ENCODE data around the gene CYP4Z1.
"Not testable (repeated sequence)": the region's sequence is repeated elsewhere in the genome, so short reads cannot be mapped to it uniquely, and the experiment has no call there.

Gene CYP4Z1

GRCh38 chr1:47128221-47128620 is 61.2 kb downstream of the CYP4Z1 start:
- DNase-seq (ENCODE audit: low read depth, low spot score) = no peak

GRCh38 chr1:47128854-47129253 is 61.8 kb downstream of the CYP4Z1 start:
- not testable (repeated sequence) for DNase-seq (ENCODE audit: low read depth, low spot score)

GRCh38 chr1:47129489-47130230 is 62.6 kb downstream of the CYP4Z1 start:
- not testable (repeated sequence) for DNase-seq (ENCODE audit: low read depth, low spot score)

- DNase-seq (ENCODE audit: low read depth, low spot score) = not testable (repeated sequence)
Measured at GRCh38 chr1:47132665-47133064, 65.6 kb downstream of the CYP4Z1 start.

- DNase-seq (ENCODE audit: low read depth, low spot score) = no peak
Measured at GRCh38 chr1:47137198-47137597, 70.2 kb downstream of the CYP4Z1 start, which contains the start of gene CYP4A22. CYP4A22 (plus strand) TSS chr1:47137441; CDS start chr1:47137486, 45 bp downstream.

- no peak for DNase-seq (ENCODE audit: low read depth, low spot score)
Measured at GRCh38 chr1:47137925-47138615, 71.0 kb downstream of the CYP4Z1 start.

GRCh38 chr1:47140358-47140757 is 73.3 kb downstream of the CYP4Z1 start:
- not testable (repeated sequence) for DNase-seq (ENCODE audit: low read depth, low spot score)

GRCh38 chr1:47143654-47144053 is 76.6 kb downstream of the CYP4Z1 start:
- DNase-seq (ENCODE audit: low read depth, low spot score) = not testable (repeated sequence)

- DNase-seq (ENCODE audit: low read depth, low spot score) = not testable (repeated sequence)
Measured at GRCh38 chr1:47146495-47146894, 79.5 kb downstream of the CYP4Z1 start.

- DNase-seq (ENCODE audit: low read depth, low spot score) = no peak
Measured at GRCh38 chr1:47147047-47147785, 80.2 kb downstream of the CYP4Z1 start.

GRCh38 chr1:47149162-47149561 is 82.1 kb downstream of the CYP4Z1 start:
- not testable (repeated sequence) for DNase-seq (ENCODE audit: low read depth, low spot score)

GRCh38 chr1:47156457-47156856 is 89.4 kb downstream of the CYP4Z1 start:
- not testable (repeated sequence) for DNase-seq (ENCODE audit: low read depth, low spot score)

GRCh38 chr1:47157957-47158356 is 90.9 kb downstream of the CYP4Z1 start:
- DNase-seq (ENCODE audit: low read depth, low spot score) = not testable (repeated sequence)

GRCh38 chr1:47160716-47161115 is 93.7 kb downstream of the CYP4Z1 start:
- no peak for DNase-seq (ENCODE audit: low read depth, low spot score)

- DNase-seq (ENCODE audit: low read depth, low spot score) = no peak
Measured at GRCh38 chr1:47161298-47162040, 94.4 kb downstream of the CYP4Z1 start.

GRCh38 chr1:47164552-47164951 is 97.5 kb downstream of the CYP4Z1 start:
- DNase-seq (ENCODE audit: low read depth, low spot score) = no peak
